Epidermal melanocyte (primary cell): ENCODE measurements around the gene SYP.

Experiments used
- DNase-seq: peaks from one replicate; pipeline ENCODE4 v3.0.0; 2011; ENCODE audit warnings: low spot score; ENCODE audit not compliant: insufficient read length

SYP gene

GRCh38 chrX:49199906-49200771 lies at the start of gene SYP:
Gene SYP, minus strand, starts transcription at chrX:49200193. Its CDS starts 7 bp downstream, at chrX:49200186.
- peak; percentile 76 for DNase-seq

GRCh38 chrX:49249616-49250015 lies 49.6 kb upstream of the SYP start:
- no peak for DNase-seq

DNA sequence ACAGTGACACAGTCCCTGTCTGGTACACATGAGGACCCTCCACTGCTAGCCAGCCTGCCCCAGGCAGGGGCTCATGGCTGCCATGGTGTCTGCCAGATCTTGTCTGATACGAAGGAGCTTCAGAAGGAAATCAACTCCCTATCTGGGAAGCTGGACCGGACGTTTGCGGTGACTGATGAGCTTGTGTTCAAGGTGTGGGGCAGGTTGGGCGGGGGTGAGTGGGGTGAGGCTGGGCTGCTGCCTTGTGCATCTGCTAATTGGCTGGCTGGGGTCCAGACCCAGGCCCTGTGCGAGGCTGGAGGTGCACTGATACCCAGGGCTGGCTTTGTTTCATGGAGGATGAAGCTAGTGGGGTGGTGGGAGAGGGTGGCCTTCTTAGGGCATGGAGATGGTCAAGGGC lies 49.1 kb upstream of the SYP start:
- DNase-seq = no peak

DNA sequence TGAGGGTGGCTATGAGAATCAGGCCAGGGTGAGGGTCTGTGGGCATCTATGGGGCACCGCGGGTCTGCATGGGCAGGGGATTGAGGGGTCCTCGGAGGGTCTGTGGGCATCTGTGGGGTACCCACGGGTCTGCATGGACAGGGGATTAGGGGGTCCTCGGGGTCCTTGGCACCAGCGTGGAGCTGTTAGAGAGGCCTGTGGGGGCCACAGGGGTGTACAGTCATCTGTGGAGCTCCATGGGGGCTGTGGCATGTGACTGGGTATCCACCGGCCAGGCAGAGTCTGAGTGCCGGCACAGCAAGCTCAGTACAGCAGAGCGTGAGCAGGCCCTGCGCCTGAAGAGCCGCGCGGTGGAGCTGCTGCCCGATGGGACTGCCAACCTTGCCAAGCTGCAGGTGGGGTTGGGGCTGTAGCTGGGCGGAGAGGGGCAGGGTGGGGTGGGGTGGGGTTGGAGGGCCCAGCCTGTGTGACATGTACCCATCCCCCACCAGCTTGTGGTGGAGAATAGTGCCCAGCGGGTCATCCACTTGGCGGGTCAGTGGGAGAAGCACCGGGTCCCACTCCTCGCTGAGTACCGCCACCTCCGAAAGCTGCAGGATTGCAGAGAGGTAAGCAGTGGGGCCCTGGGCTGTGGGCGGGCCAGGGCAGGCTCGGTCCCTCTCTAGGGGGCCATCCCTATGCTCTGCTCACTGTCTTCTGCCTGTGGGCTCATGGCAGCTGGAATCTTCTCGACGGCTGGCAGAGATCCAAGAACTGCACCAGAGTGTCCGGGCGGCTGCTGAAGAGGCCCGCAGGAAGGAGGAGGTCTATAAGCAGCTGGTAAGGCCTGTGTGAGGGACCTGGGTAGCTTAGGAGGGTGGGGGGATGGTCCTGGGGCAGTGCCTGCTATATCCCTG lies 48.2 kb upstream of the SYP start:
- no peak for DNase-seq

DNA sequence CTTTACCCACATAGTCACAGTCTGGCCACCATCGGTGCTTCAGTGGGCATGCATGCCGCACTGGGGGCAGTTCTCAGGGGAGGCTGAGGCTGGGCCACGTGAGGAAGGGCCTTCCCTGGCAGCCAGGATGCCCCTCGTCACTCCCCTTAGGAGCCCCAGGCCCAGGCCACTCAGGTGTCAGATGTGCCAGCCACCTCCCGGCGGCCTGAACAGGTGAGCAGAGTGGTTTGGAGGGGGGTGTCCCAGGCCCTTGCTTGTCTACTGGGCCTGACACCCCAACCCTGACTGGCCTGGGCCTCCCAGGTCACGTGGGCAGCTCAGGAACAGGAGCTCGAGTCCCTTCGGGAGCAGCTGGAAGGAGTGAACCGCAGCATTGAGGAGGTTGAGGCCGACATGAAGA lies 47.4 kb upstream of the SYP start:
- no peak for DNase-seq

- no peak for DNase-seq
Measured at GRCh38 chrX:49246541-49246940, 46.5 kb upstream of the SYP start.

GRCh38 chrX:49244207-49244606 lies 44.2 kb upstream of the SYP start:
- DNase-seq = no peak

- no peak for DNase-seq
Measured at GRCh38 chrX:49243166-49243565, 43.2 kb upstream of the SYP start.

- DNase-seq = no peak
Measured at GRCh38 chrX:49242545-49243066, 42.6 kb upstream of the SYP start.

DNA sequence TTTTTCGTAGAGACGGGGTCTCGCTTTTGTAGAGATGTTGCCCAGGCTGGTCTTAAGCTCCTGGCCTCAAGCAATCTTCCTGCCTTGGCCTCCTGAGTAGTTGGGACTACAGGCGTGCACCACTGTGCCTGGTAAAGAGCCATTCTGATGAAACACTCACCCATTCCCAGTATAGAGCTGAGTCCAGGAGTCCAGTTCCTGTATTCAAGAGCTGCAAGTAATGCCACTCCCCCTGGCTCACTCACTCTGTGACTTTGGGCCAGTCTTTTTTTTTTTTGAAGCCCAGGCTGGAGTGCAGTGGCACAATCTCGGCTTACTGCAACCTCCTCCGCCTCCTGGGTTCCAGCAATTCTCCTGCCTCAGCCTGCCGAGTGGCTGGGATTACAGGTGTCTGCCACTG lies 38.7 kb upstream of the SYP start:
- no peak for DNase-seq

DNA sequence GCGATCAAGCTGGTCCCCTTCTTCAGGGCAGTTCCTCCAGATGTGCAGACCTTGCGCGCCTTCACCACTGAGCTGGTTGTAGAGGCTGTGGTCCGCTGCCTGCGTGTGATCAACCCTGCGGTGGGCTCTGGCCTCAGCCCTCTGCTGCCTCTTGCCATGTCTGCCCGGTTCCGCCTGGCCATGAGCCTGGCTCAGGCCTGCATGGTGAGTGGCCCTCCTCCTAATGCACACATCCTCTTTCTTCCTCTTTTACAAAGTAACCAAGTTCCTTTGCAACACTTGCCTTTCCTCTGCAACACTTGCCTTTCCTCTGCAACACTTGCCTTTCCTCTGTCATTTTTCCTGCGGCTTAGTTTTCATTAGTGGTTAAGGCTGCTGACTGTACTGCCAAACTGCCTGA lies 37.1 kb upstream of the SYP start:
- no peak for DNase-seq

DNA sequence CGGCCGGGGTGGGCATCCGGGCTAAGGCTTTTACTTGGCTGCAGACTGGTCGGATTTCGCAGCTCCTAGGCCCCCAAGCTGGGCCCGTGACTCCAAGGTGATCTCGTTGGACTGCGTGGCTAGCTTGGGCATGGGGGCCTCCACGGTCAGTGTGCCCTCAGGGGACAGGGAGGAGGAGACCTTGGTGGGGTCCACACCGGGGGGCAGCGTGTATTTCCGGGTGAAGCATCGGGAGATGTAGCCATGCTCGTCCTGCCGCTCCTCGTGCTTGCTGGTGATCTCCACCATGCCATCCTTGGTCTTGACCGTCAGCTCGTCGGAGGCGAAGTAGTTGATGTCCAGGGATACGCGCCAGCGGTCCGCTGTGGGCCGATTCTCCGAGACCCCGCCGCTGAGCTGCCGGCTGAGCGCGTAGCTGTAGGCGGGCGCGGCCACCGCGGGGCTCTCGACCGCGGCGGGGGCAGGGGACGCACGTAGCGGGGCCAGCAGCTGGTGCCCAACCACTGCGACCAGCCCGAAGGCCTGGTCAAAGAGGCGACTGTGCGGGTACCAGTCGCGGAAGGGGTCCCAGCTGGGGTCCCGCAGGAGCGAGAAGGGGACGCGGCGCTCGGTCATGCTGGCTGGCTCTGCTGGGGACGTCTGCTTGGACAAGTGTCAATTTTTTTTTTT lies 34.0 kb upstream of the SYP start:
- no peak for DNase-seq

GRCh38 chrX:49233176-49233575 lies 33.2 kb upstream of the SYP start, which contains the start of gene CACNA1F:
Gene CACNA1F, minus strand, starts transcription at chrX:49233340. Its CDS starts 31 bp downstream, at chrX:49233309.
- DNase-seq = no peak

GRCh38 chrX:49232525-49232924 lies 32.5 kb upstream of the SYP start:
- no peak for DNase-seq

DNA sequence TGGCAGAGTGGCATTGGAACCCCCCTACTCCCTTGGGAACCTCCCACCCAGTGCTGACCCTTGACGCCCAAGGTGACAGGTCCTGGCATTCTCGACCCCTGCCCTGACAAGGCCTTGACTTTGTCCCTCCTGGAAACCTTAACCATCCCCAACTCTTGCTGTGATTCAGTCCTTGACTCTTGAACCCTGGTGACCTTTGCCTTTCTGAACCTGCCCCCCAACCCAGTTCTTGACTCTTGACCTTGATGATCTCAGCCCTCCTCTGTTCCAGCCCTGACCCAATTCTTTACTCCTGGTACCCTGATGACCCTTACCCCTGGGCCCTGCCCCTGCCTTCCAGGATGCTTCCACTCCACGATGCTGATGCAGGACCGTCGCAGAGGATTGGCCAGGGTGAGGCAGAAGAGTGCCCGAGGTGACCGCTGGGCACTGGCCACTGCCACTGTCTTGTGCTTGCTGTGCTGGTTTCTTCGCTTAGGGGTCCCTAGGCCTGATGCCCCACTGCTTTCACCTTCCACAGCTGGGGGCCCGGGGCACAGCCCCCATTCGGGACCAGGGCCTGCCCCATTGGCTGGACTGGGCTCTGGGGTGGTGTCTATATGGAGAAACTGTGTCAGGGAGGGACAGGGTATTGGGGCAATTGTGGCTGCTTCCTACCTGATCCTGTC lies 31.5 kb upstream of the SYP start:
- no peak for DNase-seq

DNA sequence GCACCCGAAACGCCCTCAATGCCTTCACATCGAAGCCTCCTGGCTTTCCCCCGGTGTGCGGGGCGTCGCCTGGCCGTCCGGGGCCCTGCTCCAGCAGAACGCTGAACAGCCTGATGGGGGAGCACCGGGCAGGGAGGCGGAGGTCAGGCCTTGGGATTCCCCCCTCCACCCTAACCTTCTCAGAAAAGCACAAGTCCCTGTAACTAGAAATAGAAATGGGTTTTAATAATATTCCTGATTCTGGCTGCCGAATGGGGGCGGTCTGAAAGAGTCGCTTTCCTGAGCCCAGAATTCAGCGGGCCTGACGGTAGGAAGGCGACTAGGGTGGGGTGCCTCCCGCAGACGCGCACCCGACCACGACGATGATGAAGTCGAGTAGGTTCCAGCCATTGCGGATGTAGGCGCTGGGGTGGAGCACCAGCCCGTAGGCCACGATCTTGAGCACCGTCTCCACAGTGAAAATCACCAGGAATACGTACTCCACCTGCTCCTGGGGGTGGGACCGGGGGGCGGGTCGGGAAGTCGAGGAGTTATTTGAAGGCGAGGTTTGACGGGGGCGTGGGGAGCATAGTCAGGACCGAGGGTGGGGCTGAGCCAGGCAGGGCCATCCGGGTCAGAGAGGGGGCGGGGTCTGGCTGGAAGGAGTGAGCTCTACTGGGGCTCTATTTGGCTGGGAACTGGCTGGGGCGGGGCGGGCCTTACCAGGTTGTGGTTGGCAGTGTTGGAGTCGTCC lies 30.7 kb upstream of the SYP start:
- no peak for DNase-seq

DNA sequence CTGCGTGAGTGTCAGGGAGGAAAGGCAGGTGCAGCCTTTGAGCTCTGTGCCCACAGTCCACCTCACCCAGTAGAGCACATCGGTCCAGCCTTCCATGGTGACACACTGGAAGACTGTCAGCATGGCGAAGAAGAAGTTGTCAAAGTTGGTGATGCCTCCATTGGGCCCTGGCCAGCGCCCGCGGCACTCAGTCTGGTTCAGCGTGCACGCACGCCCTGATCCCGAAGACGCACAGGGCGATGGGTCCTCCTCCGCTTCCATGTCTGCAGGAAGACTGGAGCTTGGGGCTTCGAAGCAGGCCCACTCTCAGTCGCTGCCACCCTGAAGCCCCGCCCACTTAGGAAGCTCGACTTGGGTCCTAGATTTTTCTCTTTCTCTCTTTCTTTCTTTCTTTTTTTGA lies 28.2 kb upstream of the SYP start:
- no peak for DNase-seq

DNA sequence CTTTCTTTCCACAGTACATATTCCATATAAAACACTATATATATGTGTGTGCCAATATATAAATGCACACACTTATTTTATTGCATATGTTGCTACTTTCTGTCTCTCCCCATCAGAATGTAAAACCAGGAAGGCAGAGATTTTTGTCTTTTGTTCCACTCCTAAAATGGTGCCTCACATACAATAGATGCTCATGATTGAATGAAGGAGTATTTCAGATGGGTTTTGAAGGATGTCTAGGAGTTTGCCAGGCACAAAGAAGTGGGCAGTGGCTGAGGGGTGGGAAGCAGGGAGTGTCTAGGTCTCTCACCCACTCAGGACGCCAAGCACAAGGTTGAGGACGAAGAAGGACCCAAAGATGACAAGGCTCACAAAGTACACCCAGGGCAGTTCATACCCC lies 27.7 kb upstream of the SYP start:
- DNase-seq = no peak

DNA sequence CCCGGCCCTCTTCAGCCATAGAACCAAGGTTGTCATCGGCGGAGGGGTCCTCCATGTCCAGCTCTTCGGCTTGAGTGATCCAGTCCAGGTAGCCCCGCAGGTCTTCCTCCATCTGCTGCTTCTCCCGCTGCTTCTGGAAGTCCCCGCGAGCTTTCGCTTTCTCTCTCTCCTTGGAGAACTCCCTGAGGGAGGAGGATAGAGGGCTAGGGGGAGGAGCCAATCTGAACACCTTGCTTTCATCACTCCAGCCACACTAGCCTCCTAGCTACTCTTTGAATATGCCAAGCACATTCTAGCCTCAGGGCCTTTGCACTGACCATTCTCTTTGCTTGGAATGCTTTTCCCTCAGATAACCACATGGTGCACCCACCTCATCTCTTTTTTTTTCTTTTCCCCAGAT lies 27.0 kb upstream of the SYP start:
- DNase-seq = no peak

DNA sequence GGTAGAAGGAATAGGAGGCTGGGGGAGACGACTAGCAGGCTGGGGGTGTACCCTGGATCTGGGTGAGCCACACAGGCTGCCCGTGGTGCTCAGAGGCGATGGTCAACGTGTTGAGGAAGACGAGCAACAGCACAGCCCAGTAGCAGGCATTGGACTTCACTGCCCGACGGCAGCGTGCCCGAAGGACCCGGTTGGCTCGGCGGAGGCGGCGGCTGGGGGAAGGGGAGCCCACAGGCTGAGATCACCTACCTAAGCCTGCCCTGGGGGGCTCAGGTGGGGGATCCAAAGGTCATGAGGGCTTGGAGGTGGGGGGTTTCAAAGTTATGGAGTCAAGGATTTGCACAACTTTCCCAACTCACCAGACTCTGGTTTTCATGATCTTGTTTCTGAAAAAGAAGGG lies 25.9 kb upstream of the SYP start:
- DNase-seq = no peak
